ENCODE measurements around the gene PAX7. TPM values are rescaled to one million over a fixed set of nuclear protein-coding genes. Genes with fewer than 3 reads are reported as not detected.

Gene PAX7
- total and polyA plus RNA-seq, 2 experiments from 2014 or later, result 0.03 TPM; not detected in 1

- H3K4me2 ChIP-seq, result no peak overlapping the region
- Mint-ChIP-seq H3K36me3 (ENCODE audit: low read depth) (no peaks in the 10 kb centered on the region), H3K27me3 (ENCODE audit: insufficient read depth, low read depth, poor library complexity) (peaks cover 13% of the 10 kb centered on the region), H3K9me3 (no peaks in the 10 kb centered on the region; the same call in 2 of the 3 replicates), H3K4me3 (no peak overlapping the region), H3K27ac (no peak overlapping the region), H3K4me1 (peaks cover 4% of the 10 kb centered on the region; the same call in 1 of the 3 replicates)
- no peaks in the 10 kb centered on the region for H3F3A ChIP-seq (replicated peaks; ENCODE audit: low read depth)
- DNase-seq (ENCODE audit: low spot score), result no peak
- no peaks in the 10 kb centered on the region for H3K4me1 ChIP-seq (ENCODE audit: insufficient read depth)
- no peak overlapping the region for H3K4me3 ChIP-seq
- no peaks in the 10 kb centered on the region for H3K79me2 ChIP-seq (replicated peaks; ENCODE audit: insufficient read depth)
- ATAC-seq, result no peak
- no peak overlapping the region for H3K27ac ChIP-seq (ENCODE audit: low read depth)
- H3K27me3 ChIP-seq (ENCODE audit: insufficient read depth), result no peaks in the 10 kb centered on the region
- no peaks in the 10 kb centered on the region for H4K20me1 ChIP-seq (replicated peaks; ENCODE audit: insufficient read depth)
- TF ChIP-seq ETS1 (IDR thresholded peaks at IDR 0.05) (no peak), EZH2phosphoT487 (IDR thresholded peaks at IDR 0.05; ENCODE audit: unreplicated experiment) (no peak), ZNF114 (CRISPR knock-in tag; IDR thresholded peaks at IDR 0.05) (no peak), CREB1 (CRISPR knock-in tag; IDR thresholded peaks at IDR 0.05; ENCODE audit: low read depth) (no peak), EZH2 (IDR thresholded peaks at IDR 0.05; ENCODE audit: low read depth, unreplicated experiment) (no peak), POLR2AphosphoS5 (IDR thresholded peaks at IDR 0.05; ENCODE audit: low read depth) (no peak), ZNF331 (CRISPR knock-in tag; IDR thresholded peaks at IDR 0.05; ENCODE audit: low read depth) (no peak), REST (IDR thresholded peaks at IDR 0.05; ENCODE audit: unreplicated experiment) (no peak), STAT1 (IDR thresholded peaks at IDR 0.05; ENCODE audit: unreplicated experiment) (no peak), JUNB (IDR thresholded peaks at IDR 0.05; ENCODE audit: unreplicated experiment) (no peak), NANOG (IDR thresholded peaks at IDR 0.05; ENCODE audit: borderline replicate concordance) (no peak), ZNF462 (CRISPR knock-in tag; IDR thresholded peaks at IDR 0.05) (no peak), CTCF (conservative IDR thresholded peaks at IDR 0.05; ENCODE audit: low read depth in 2 of 2) (no peak)
- H3K9me2 ChIP-seq (ENCODE audit: insufficient read depth), result no peaks in the 10 kb centered on the region
- H3K36me3 ChIP-seq (ENCODE audit: insufficient read depth), result no peaks in the 10 kb centered on the region
- H2AFZ ChIP-seq, result no peak overlapping the region
Observed at GRCh38 chr1:18740617-18741016, 110.0 kb downstream of the PAX7 start.
